Aorta (tissue), 5 donors: ENCODE measurements around the gene USP17L17. TPM values are rescaled to one million over a fixed set of nuclear protein-coding genes. Genes with fewer than 3 reads are reported as not detected.
"Not testable (repeated sequence)": the region's sequence is repeated elsewhere in the genome, so short reads cannot be mapped to it uniquely, and the experiment has no call there.

ENCODE experiments used
- ATAC-seq: fragments of 200-7000 bp; cut with Tn5 transposase; one replicate; pipeline ENCODE4 v1.9.1; 2022; ENCODE audit warnings: moderate library complexity; ENCODE audit not compliant: low FRiP score
- DNase-seq, 2 donors: peaks; one replicate each; pipeline ENCODE4 v3.0.0-alpha.2; 2020
- H3K27ac ChIP-seq, 2 donors: one replicate each; pipeline ENCODE4 v1.5.1; 2013; ENCODE audit warnings: low read length in 2 of 2, mild to moderate bottlenecking in 2 of 2, moderate library complexity in 2 of 2, control low read depth in 1 of 2, inconsistent platforms in 1 of 2, low read depth in 1 of 2
- H3K27me3 ChIP-seq, 2 donors: one replicate each; pipeline ENCODE4 v1.6.1; 2013; ENCODE audit warnings: control low read depth in 1 of 2, low read length in 1 of 2, mild to moderate bottlenecking in 1 of 2, moderate library complexity in 1 of 2; ENCODE audit not compliant: insufficient read depth in 2 of 2, control insufficient read depth in 1 of 2
- H3K36me3 ChIP-seq, 2 donors: one replicate each; pipeline ENCODE4 v1.6.1; 2013; ENCODE audit warnings: control low read depth in 1 of 2, low read length in 1 of 2, mild to moderate bottlenecking in 1 of 2; ENCODE audit not compliant: insufficient read depth in 2 of 2, control insufficient read depth in 1 of 2
- H3K4me1 ChIP-seq, 2 donors: one replicate each; pipeline ENCODE4 v1.6.1; 2013; ENCODE audit warnings: low read length in 2 of 2, control low read depth in 1 of 2, mild to moderate bottlenecking in 1 of 2, moderate library complexity in 1 of 2; ENCODE audit not compliant: insufficient read depth in 2 of 2, control insufficient read depth in 1 of 2
- H3K4me3 ChIP-seq, 2 donors: one replicate each; pipeline ENCODE4 v1.5.1; 2013; ENCODE audit warnings: low read length in 2 of 2, control low read depth in 1 of 2, mild to moderate bottlenecking in 1 of 2
- H3K9me3 ChIP-seq: one replicate; pipeline ENCODE4 v1.6.1; 2013; ENCODE audit warnings: mild to moderate bottlenecking, low read length; ENCODE audit not compliant: control insufficient read depth
- WGBS, 2 donors: extraction: QIAGEN DNeasy Blood & Tissue Kit; methylation state at CpG; one replicate each; pipeline ENCODE4 v1.1.7; 2013; 5-methylcytosine and 5-hydroxymethylcytosine counted together
- intact Hi-C, 2 donors: fragments of 100-400 bp; cut with DNase I; formaldehyde crosslinking; loops; one replicate each; pipeline versions ENCODE4 v1.14.2 to v1.15.0; 2022
- long read RNA-seq, 2 donors: library from polyadenylated mRNA; unstranded; transcript quantifications; one replicate each; pipeline ENCODE4 v2.0.0, GENCODE V29; 2020 to 2021
- polyA plus RNA-seq, 2 donors: library from polyadenylated mRNA; stranded (reverse); fragments of 200-250 nt; gene quantifications; one replicate each; pipeline ENCODE4 v1.2.3, GENCODE V29; 2013
- total RNA-seq, 2 donors: library from RNA; stranded (reverse); fragmentation: NEBNext Ultra II Directional; extraction: Animal tissue kit (Norgen Biotek cat#: 25700); gene quantifications; one replicate each; pipeline ENCODE4 v1.2.1, GENCODE V29; 2021
- donor health status: healthy with polysubstance abuse.
- donor health status: Bipolar disorder and iron deficiency.
- donor health status: DM: no; HTN: no; CAD: no.
- donor health status: DM: no; HTN: no; CAD: no.
- donor health status: DM: yes; HTN: yes; CAD: no.

The USP17L17 gene, protein sequence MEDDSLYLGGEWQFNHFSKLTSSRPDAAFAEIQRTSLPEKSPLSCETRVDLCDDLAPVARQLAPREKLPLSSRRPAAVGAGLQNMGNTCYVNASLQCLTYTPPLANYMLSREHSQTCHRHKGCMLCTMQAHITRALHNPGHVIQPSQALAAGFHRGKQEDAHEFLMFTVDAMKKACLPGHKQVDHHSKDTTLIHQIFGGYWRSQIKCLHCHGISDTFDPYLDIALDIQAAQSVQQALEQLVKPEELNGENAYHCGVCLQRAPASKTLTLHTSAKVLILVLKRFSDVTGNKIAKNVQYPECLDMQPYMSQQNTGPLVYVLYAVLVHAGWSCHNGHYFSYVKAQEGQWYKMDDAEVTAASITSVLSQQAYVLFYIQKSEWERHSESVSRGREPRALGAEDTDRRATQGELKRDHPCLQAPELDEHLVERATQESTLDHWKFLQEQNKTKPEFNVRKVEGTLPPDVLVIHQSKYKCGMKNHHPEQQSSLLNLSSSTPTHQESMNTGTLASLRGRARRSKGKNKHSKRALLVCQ
- not detected for total RNA-seq
- polyA plus RNA-seq = not detected
- long read RNA-seq, donor 1 = 0 reads
- long read RNA-seq, donor 2 = 0 reads

DNA sequence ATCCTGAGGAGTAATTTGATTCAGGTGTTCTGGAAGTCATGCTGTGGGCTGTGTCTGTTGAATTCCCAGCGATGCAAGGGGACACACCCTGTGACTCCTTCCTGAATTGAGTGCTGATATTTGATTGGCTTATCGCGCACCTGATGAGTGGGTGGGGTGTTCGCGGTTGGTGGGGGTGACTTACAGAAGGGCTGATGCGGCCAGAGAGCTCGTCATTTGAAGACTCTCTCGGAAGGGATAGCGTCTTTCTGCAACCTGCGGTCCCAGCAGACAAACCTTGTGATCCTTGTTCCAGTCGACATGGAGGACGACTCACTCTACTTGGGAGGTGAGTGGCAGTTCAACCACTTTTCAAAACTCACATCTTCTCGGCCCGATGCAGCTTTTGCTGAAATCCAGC is at the start of gene USP17L17:
USP17L17 (plus strand) TSS at position 301 of the 400 bp plus-strand sequence; CDS start at position 301, 0 bp downstream.
- H3K4me3 ChIP-seq, intact Hi-C loops, ATAC-seq, H3K27ac ChIP-seq, H3K27me3 ChIP-seq, DNase-seq, H3K36me3 ChIP-seq, H3K4me1 ChIP-seq, H3K9me3 ChIP-seq: not testable (repeated sequence)
- WGBS, 2 donors = 86 to 89% methylated on average over 5 of the region's 14 CpGs

DNA sequence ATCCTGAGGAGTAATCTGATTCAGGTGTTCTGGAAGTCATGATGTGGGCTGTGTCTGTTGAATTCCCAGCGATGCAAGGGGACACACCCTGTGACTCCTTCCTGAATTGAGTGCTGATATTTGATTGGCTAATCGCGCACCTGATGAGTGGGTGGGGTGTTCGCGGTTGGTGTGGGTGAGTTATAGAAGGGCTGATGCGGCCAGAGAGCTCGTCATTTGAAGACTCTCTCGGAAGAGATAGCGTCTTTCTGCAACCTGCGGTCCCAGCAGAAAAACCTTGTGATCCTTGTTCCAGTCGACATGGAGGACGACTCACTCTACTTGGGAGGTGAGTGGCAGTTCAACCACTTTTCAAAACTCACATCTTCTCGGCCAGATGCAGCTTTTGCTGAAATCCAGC is 33.3 kb upstream of the USP17L17 start, which contains the start of gene USP17L10:
USP17L10 (plus strand) TSS at position 301 of the 400 bp plus-strand sequence; CDS start at position 301, 0 bp downstream.
- H3K36me3 ChIP-seq, ATAC-seq, intact Hi-C loops, H3K4me3 ChIP-seq, DNase-seq, H3K27ac ChIP-seq, H3K27me3 ChIP-seq, H3K9me3 ChIP-seq, H3K4me1 ChIP-seq: not testable (repeated sequence)
- WGBS, 2 donors = 94% methylated on average over 12 of the region's 13 CpGs; no CpG with 5 or more reads in 1 of the 2 donors

DNA sequence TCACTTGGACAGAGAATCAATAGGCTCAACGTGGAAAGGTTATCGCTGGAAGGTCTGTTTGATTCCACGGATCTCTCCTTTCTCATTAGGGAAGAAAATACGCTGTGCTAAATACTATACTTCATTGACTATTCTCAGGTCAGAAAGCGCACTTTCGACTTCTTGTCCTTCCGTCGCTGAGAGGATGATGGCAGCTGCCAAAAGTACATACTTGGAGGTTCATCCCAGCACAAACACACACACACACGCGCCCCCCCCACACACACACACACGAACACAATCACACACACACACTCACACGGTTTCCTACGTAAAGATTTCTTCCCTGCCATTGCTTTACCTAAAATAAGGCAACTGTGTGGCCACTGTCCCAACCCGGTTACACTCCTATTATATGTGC is 29.0 kb upstream of the USP17L17 start:
- H3K4me3 ChIP-seq, H3K36me3 ChIP-seq, H3K27me3 ChIP-seq, H3K4me1 ChIP-seq, ATAC-seq, H3K27ac ChIP-seq, intact Hi-C loops, H3K9me3 ChIP-seq: not testable (repeated sequence)
- 70 to 83% methylated on average over 8 to 11 of the region's 14 CpGs for WGBS, 2 donors
- peak; percentile 17 to 52 for DNase-seq

DNA sequence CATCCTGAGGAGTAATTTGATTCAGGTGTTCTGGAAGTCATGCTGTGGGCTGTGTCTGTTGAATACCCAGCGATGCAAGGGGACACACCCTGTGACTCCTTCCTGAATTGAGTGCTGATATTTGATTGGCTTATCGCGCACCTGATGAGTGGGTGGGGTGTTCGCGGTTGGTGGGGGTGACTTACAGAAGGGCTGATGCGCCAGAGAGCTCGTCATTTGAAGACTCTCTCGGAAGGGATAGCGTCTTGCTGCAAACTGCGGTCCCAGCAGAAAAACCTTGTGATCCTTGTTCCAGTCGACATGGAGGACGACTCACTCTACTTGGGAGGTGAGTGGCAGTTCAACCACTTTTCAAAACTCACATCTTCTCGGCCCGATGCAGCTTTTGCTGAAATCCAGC is 28.6 kb upstream of the USP17L17 start, which contains the start of gene USP17L11:
USP17L11 (plus strand) TSS at position 301 of the 400 bp plus-strand sequence; CDS start at position 301, 0 bp downstream.
- H3K27ac ChIP-seq, H3K36me3 ChIP-seq, H3K4me3 ChIP-seq, H3K27me3 ChIP-seq, H3K4me1 ChIP-seq, ATAC-seq, DNase-seq, H3K9me3 ChIP-seq, intact Hi-C loops: not testable (repeated sequence)
- 92% methylated on average over 10 of the region's 14 CpGs; no CpG with 5 or more reads in 1 of the 2 donors for WGBS, 2 donors

DNA sequence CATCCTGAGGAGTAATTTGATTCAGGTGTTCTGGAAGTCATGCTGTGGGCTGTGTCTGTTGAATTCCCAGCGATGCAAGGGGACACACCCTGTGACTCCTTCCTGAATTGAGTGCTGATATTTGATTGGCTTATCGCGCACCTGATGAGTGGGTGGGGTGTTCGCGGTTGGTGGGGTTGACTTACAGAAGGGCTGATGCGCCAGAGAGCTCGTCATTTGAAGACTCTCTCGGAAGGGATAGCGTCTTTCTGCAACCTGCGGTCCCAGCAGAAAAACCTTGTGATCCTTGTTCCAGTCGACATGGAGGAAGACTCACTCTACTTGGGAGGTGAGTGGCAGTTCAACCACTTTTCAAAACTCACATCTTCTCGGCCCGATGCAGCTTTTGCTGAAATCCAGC is 23.8 kb upstream of the USP17L17 start, which contains the start of gene USP17L12:
USP17L12 (plus strand) TSS at position 301 of the 400 bp plus-strand sequence; CDS start at position 301, 0 bp downstream.
- H3K27me3 ChIP-seq, H3K9me3 ChIP-seq, H3K36me3 ChIP-seq, intact Hi-C loops, H3K4me1 ChIP-seq, H3K27ac ChIP-seq, H3K4me3 ChIP-seq, DNase-seq, ATAC-seq: not testable (repeated sequence)
- no CpG with 5 or more reads among the region's 13 CpGs for WGBS, 2 donors

DNA sequence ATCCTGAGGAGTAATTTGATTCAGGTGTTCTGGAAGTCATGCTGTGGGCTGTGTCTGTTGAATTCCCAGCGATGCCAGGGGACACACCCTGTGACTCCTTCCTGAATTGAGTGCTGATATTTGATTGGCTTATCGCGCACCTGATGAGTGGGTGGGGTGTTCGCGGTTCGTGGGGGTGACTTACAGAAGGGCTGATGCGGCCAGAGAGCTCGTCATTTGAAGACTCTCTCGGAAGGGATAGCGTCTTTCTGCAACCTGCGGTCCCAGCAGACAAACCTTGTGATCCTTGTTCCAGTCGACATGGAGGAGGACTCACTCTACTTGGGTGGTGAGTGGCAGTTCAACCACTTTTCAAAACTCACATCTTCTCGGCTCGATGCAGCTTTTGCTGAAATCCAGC is 19.1 kb upstream of the USP17L17 start, which contains the start of gene USP17L13:
USP17L13 (plus strand) TSS at position 301 of the 400 bp plus-strand sequence; CDS start at position 301, 0 bp downstream.
- H3K9me3 ChIP-seq, H3K4me3 ChIP-seq, H3K4me1 ChIP-seq, H3K36me3 ChIP-seq, ATAC-seq, DNase-seq, intact Hi-C loops, H3K27ac ChIP-seq, H3K27me3 ChIP-seq: not testable (repeated sequence)
- no CpG with 5 or more reads among the region's 14 CpGs for WGBS, 2 donors

DNA sequence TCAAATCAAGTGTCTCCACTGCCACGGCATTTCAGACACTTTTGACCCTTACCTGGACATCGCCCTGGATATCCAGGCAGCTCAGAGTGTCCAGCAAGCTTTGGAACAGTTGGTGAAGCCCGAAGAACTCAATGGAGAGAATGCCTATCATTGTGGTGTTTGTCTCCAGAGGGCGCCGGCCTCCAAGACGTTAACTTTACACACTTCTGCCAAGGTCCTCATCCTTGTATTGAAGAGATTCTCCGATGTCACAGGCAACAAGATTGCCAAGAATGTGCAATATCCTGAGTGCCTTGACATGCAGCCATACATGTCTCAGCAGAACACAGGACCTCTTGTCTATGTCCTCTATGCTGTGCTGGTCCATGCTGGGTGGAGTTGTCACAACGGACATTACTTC is 13.4 kb upstream of the USP17L17 start:
- H3K27me3 ChIP-seq, H3K4me3 ChIP-seq, ATAC-seq, H3K4me1 ChIP-seq, intact Hi-C loops, H3K27ac ChIP-seq, H3K36me3 ChIP-seq, H3K9me3 ChIP-seq: not testable (repeated sequence)
- peak in 1 of 2 donors; percentile 45 for DNase-seq
- 87 to 90% methylated on average over 4 to 6 of the region's 8 CpGs for WGBS, 2 donors

DNA sequence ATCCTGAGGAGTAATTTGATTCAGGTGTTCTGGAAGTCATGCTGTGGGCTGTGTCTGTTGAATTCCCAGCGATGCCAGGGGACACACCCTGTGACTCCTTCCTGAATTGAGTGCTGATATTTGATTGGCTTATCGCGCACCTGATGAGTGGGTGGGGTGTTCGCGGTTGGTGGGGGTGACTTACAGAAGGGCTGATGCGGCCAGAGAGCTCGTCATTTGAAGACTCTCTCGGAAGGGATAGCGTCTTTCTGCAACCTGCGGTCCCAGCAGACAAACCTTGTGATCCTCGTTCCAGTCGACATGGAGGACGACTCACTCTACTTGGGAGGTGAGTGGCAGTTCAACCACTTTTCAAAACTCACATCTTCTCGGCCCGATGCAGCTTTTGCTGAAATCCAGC is 9.6 kb upstream of the USP17L17 start, which contains the start of gene USP17L15:
USP17L15 (plus strand) TSS at position 301 of the 400 bp plus-strand sequence; CDS start at position 301, 0 bp downstream.
- DNase-seq, H3K4me1 ChIP-seq, H3K9me3 ChIP-seq, H3K4me3 ChIP-seq, H3K27me3 ChIP-seq, ATAC-seq, intact Hi-C loops, H3K36me3 ChIP-seq, H3K27ac ChIP-seq: not testable (repeated sequence)
- no CpG with 5 or more reads among the region's 15 CpGs for WGBS, 2 donors
